RWPE1 (cell line): ENCODE measurements around the gene PTPN7.
"Not testable (repeated sequence)": the region's sequence is repeated elsewhere in the genome, so short reads cannot be mapped to it uniquely, and the experiment has no call there.

Experiments used
- CTCF ChIA-PET: fragments of 350-600 bp; sonication (Branson Sonifier 250); formaldehyde crosslinking; extraction: SDS; loops from one replicate; lab custom pipeline; 2021; lab: Yijun Ruan, JAX
- POLR2A ChIA-PET: fragments of 400-600 bp; formaldehyde crosslinking; extraction: SDS; loops from one replicate; lab custom pipeline; 2020; ENCODE audit warnings: antibody characterized with exemption; ENCODE audit not compliant: low non-redundant PET; lab: Yijun Ruan, JAX
- DNase-seq: peaks from one replicate; pipeline ENCODE4 v3.0.0; 2012; ENCODE audit warnings: low spot score
- H3K27ac ChIP-seq: fragments of 450-650 bp; 2 replicates; pipeline ENCODE4 v1.5.1; 2017
- CTCF ChIP-seq: fragments of 450-650 bp; conservative IDR thresholded peaks from 2 replicates; pipeline ENCODE4 v1.5.1; 2017; ENCODE audit warnings: low read depth, mild to moderate bottlenecking

PTPN7 gene

GRCh38 chr1:202149566-202149965, 10.8 kb downstream of the PTPN7 start:
- TF ChIP-seq CTCF, result no peak
- ChIA-PET CTCF (no interaction called here), POLR2A (no interaction called here)
- H3K27ac ChIP-seq, result no peak overlapping the region
- DNase-seq, result no peak

GRCh38 chr1:202148391-202148790, 12.0 kb downstream of the PTPN7 start:
- no peak for DNase-seq
- POLR2A ChIA-PET, result no interaction called here
- CTCF ChIA-PET, result no interaction called here
- no peak overlapping the region for H3K27ac ChIP-seq
- TF ChIP-seq CTCF, result no peak

GRCh38 chr1:202146993-202147392, 13.4 kb downstream of the PTPN7 start:
- H3K27ac ChIP-seq, result no peak overlapping the region
- ChIA-PET POLR2A (no interaction called here), CTCF (interaction anchor here (0.9 to 1.9 kb wide), 2 partner anchors 11 to 17 kb away, joined by 3 to 7 read pairs; no protein-coding TSS in a partner anchor)
- no peak for DNase-seq
- no peak for TF ChIP-seq CTCF

GRCh38 chr1:202146279-202146678, 14.1 kb downstream of the PTPN7 start:
- TF ChIP-seq CTCF, result no peak
- ChIA-PET POLR2A (no interaction called here), CTCF (interaction anchor here (1.9 kb wide), 1 partner anchor 11 kb away, joined by 7 read pairs; no protein-coding TSS in a partner anchor)
- no peak overlapping the region for H3K27ac ChIP-seq
- no peak for DNase-seq

GRCh38 chr1:202145744-202146140, 14.7 kb downstream of the PTPN7 start:
- DNase-seq, POLR2A ChIA-PET: not testable (repeated sequence)
- CTCF ChIA-PET, result interaction anchor here (0.5 to 1.9 kb wide), 3 partner anchors 10 to 671 kb away, joined by 3 to 7 read pairs (median 4); no protein-coding TSS in a partner anchor
- H3K27ac ChIP-seq, result peak overlapping the region; percentile 81

GRCh38 chr1:202145068-202145743, 15.2 kb downstream of the PTPN7 start:
- POLR2A ChIA-PET, result no interaction called here
- no peak for TF ChIP-seq CTCF
- peak overlapping the region; percentile 81 for H3K27ac ChIP-seq
- DNase-seq, result peak; percentile 51
- CTCF ChIA-PET, result interaction anchor here (0.5 to 1.9 kb wide), 3 partner anchors 10 to 672 kb away, joined by 3 to 7 read pairs (median 4); no protein-coding TSS in a partner anchor
